HepG2 (cell line): Measurements from ENCODE around the gene TTC28. TPM values are rescaled to one million over a fixed set of nuclear protein-coding genes. Genes with fewer than 3 reads are reported as not detected.

Experiments
- ATAC-seq: fragments of 200-7000 bp; cut with Tn5 transposase; 3 replicates; pipeline ENCODE4 v1.9.1; 2020; ENCODE audit warnings: mild to moderate bottlenecking, moderate library complexity
- BruUV-seq: library from RNA; stranded (reverse); fragments of 400-500 nt; replicated peaks from 2 replicates; lab custom pipeline; 2021; lab: Mats Ljungman, UMichigan
- CTCF ChIA-PET: fragments of 300-600 bp; formaldehyde crosslinking; extraction: SDS; loops from one replicate; lab custom pipeline; 2021; ENCODE audit warnings: low total read pairs, inconsistent platforms, low intra/inter-chr PET ratio; lab: Yijun Ruan, JAX
- POLR2A ChIA-PET: fragments of 350-600 bp; sonication (Branson Sonifier 250); formaldehyde crosslinking; loops from one replicate; lab custom pipeline; 2020; ENCODE audit warnings: antibody characterized with exemption, inconsistent platforms; lab: Yijun Ruan, JAX
- DNase-seq: peaks from one replicate; pipeline ENCODE4 v3.0.0-alpha.2; 2015; ENCODE audit warnings: low spot score
- FAIRE-seq: peaks from 3 replicates; lab custom pipeline; 2011; peaks lifted over from hg19 to GRCh38; lab: Jason Lieb, UNC
- H2AFZ ChIP-seq: one replicate; pipeline ENCODE4 v1.6.1; 2011; ENCODE audit warnings: low read length, inconsistent platforms
- H3K27ac ChIP-seq: fragments of 300-600 bp; 3 replicates; pipeline ENCODE4 v1.8.0; 2011; ENCODE audit warnings: mixed run types, mild to moderate bottlenecking, mixed read lengths, low read length, inconsistent platforms; ENCODE audit not compliant: insufficient read depth; ENCODE audit errors: extremely low read length
- H3K27me3 ChIP-seq, 2 experiments: fragments of 200-600 bp in 1 of 2; 2 replicates in 1 of 2; 3 replicates in 1 of 2; pipeline versions ENCODE4 v1.6.0 to v1.8.0; 2011; ENCODE audit warnings: low read length in 2 of 2, mild to moderate bottlenecking in 2 of 2, moderate library complexity in 2 of 2, inconsistent platforms in 1 of 2; ENCODE audit not compliant: insufficient read depth in 2 of 2, control insufficient read depth in 1 of 2
- H3K36me3 ChIP-seq, 2 experiments: fragments of 200-600 bp in 1 of 2; replicated peaks in 1 of 2; 2 replicates in 1 of 2; 3 replicates in 1 of 2; pipeline versions ENCODE4 v1.5.1 to v1.8.0; 2011; ENCODE audit warnings: low read length in 2 of 2, inconsistent platforms in 1 of 2; ENCODE audit not compliant: insufficient read depth in 2 of 2, control insufficient read depth in 1 of 2
- H3K4me1 ChIP-seq: 2 replicates; pipeline ENCODE4 v1.5.1; 2012; ENCODE audit warnings: low read length, inconsistent platforms; ENCODE audit not compliant: insufficient read depth
- H3K4me2 ChIP-seq: 2 replicates; pipeline ENCODE4 v1.6.0; 2011; ENCODE audit warnings: low read depth, low read length, inconsistent platforms
- H3K4me3 ChIP-seq, 3 experiments: fragments of 200-600 bp in 1 of 3; sonication (generic), shearing (Covaris generic) in 1 of 3; replicated peaks in 1 of 3; 2 replicates each; pipeline ENCODE4 v1.5.1; 2011 to 2016; ENCODE audit warnings: low read length in 3 of 3, inconsistent platforms in 2 of 3, low read depth in 2 of 3, mild to moderate bottlenecking in 2 of 3, control low read depth in 1 of 3, mixed read lengths in 1 of 3; ENCODE audit not compliant: insufficient read depth in 1 of 3
- H3K79me2 ChIP-seq: one replicate; pipeline ENCODE4 v1.6.1; 2011; ENCODE audit warnings: low read length, inconsistent platforms; ENCODE audit not compliant: insufficient read depth
- H3K9ac ChIP-seq: 2 replicates; pipeline ENCODE4 v1.6.0; 2011; ENCODE audit warnings: mild to moderate bottlenecking, low read depth, low read length, inconsistent platforms; ENCODE audit not compliant: insufficient read depth
- H3K9me3 ChIP-seq: 2 replicates; pipeline ENCODE4 v1.5.1; 2012; ENCODE audit warnings: mild to moderate bottlenecking, low read length
- H4K20me1 ChIP-seq: 2 replicates; pipeline ENCODE4 v1.6.0; 2011; ENCODE audit warnings: inconsistent platforms, mild to moderate bottlenecking, low read length, moderate library complexity; ENCODE audit not compliant: insufficient read depth
- GATA4 ChIP-seq: sonication (generic); IDR thresholded peaks from 2 replicates; pipeline ENCODE4 v1.6.1; 2016; ENCODE audit warnings: antibody characterized with exemption, low read depth, borderline replicate concordance
- GZF1 ChIP-seq: sonication (generic); formaldehyde crosslinking; IDR thresholded peaks from 2 replicates; pipeline ENCODE4 v1.5.1; 2020; ENCODE audit warnings: mild to moderate bottlenecking, missing genetic modification reagents
- HDAC6 ChIP-seq: fragments of 200-600 bp; sonication (generic); IDR thresholded peaks from 2 replicates; pipeline ENCODE4 v1.7.0; 2017; ENCODE audit warnings: mild to moderate bottlenecking, antibody characterized with exemption, low read length, low read depth
- KDM6A ChIP-seq: IDR thresholded peaks from 2 replicates; pipeline ENCODE4 v1.6.1; 2016; ENCODE audit warnings: low read depth
- KLF12 ChIP-seq: sonication (generic); formaldehyde crosslinking; IDR thresholded peaks from 2 replicates; pipeline ENCODE4 v1.4.0; 2020; ENCODE audit warnings: missing genetic modification reagents, borderline replicate concordance
- SMAD3 ChIP-seq: sonication (generic); formaldehyde crosslinking; IDR thresholded peaks from 2 replicates; pipeline ENCODE4 v1.4.0; 2020; ENCODE audit warnings: missing genetic modification reagents
- ZBTB34 ChIP-seq: sonication (generic); formaldehyde crosslinking; IDR thresholded peaks from 2 replicates; pipeline ENCODE4 v1.8.0; 2022; ENCODE audit warnings: mild to moderate bottlenecking, missing genetic modification reagents
- ZNF598 ChIP-seq: sonication (generic); formaldehyde crosslinking; IDR thresholded peaks from 2 replicates; pipeline ENCODE4 v1.5.1; 2020; ENCODE audit warnings: mild to moderate bottlenecking, missing genetic modification reagents, borderline replicate concordance
- WGBS: methylation state at CpG from one replicate; pipeline ENCODE4 v1.1.6; 2017; ENCODE audit warnings: low lambda C conversion rate; 5-methylcytosine and 5-hydroxymethylcytosine counted together
- in situ Hi-C: cut with HindIII; loops from 2 replicates; pipeline ENCODE4 v1.10.0; 2017; ENCODE audit warnings: low pct_unique_long_range_greater_than_20kb; ENCODE audit not compliant: extremely low pct_ligation_motif_present
- intact Hi-C: fragments of 100-400 bp; cut with micrococcal nuclease; formaldehyde crosslinking; loops from one replicate; pipeline ENCODE4 v1.10.0; 2022; ENCODE audit not compliant: unreplicated experiment
- polyA plus RNA-seq, 8 experiments: library from polyadenylated mRNA; depleted of rRNA in 3 of 8; stranded (reverse) in 7 of 8; unstranded in 1 of 8; fragments of >200 nt; fragmentation: Illumina TruSeq in 4 of 8; extraction: Trizol in 4 of 8; gene quantifications; 2 replicates each; pipeline versions ENCODE4 v1.2.1 to v1.2.3, GENCODE V29; 2011 to 2016; ENCODE audit warnings: low read depth in 4 of 8, missing spikeins in 1 of 8, mixed read lengths in 1 of 8; ENCODE audit not compliant: insufficient read depth in 1 of 8
- total RNA-seq, 5 experiments: library from RNA; depleted of rRNA; stranded (reverse); fragments of >200 nt; fragmentation: Illumina TruSeq; extraction: Trizol; gene quantifications; 2 replicates each; pipeline ENCODE4 v1.2.3, GENCODE V29; 2016; ENCODE audit warnings: low read depth in 1 of 5
- TF ChIP-seq, protein P1 (sequence below): sonication (generic); formaldehyde crosslinking; IDR thresholded peaks from 2 replicates; pipeline ENCODE4 v1.4.0; 2020; ENCODE audit warnings: mild to moderate bottlenecking, missing genetic modification reagents

TTC28 gene
- total and polyA plus RNA-seq, 2 of the 13 experiments (the other 11 are each of a cell fraction or from before 2014, with no cell fraction given): 4.2 to 13.1 TPM

- POLR2A ChIA-PET: no interaction called here
- in situ Hi-C loops: loop anchor here (5.0 to 25.0 kb wide), 3 partner anchors 569 to 1261 kb away; no protein-coding TSS in a partner anchor
Measured at GRCh38 chr22:28023774-28024173, 655.9 kb downstream of the TTC28 start.

More at GRCh38 chr22:28023774-28024173, 655.9 kb downstream of the TTC28 start:
- H2AFZ ChIP-seq: no peak overlapping the region
- H4K20me1 ChIP-seq: no peaks in the 10 kb centered on the region; the same call in 1 of the 2 replicates
- H3K27ac ChIP-seq: no peak overlapping the region
- no peaks in the 10 kb centered on the region for H3K9me3 ChIP-seq
- no peak overlapping the region for H3K9ac ChIP-seq
- FAIRE-seq: no peak
- no peak overlapping the region for H3K4me3 ChIP-seq
- peaks cover 2 to 4% of the 10 kb centered on the region in 2 experiments; a peak in 2 of 5 replicates for H3K36me3 ChIP-seq
- no peak for ATAC-seq
- DNase-seq: no peak
- no peaks in the 10 kb centered on the region for H3K27me3 ChIP-seq
- 94% methylated on average over 5 of the region's 5 CpGs for WGBS
- intact Hi-C loops: no loop called here
- peaks cover 16% of the 10 kb centered on the region for H3K4me1 ChIP-seq
- CTCF ChIA-PET: no interaction called here
- no peaks in the 10 kb centered on the region for H3K79me2 ChIP-seq
- no TSS peak for BruUV-seq
- no peak for TF ChIP-seq GATA4
- no peak for TF ChIP-seq KLF12 (CRISPR knock-in tag)
- TF ChIP-seq, protein P1, sequence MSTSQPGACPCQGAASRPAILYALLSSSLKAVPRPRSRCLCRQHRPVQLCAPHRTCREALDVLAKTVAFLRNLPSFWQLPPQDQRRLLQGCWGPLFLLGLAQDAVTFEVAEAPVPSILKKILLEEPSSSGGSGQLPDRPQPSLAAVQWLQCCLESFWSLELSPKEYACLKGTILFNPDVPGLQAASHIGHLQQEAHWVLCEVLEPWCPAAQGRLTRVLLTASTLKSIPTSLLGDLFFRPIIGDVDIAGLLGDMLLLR (CRISPR knock-in tag): no peak
- TF ChIP-seq KDM6A (CRISPR knock-in tag): no peak
- no peak for TF ChIP-seq HDAC6
- TF ChIP-seq GZF1 (CRISPR knock-in tag): no peak
- TF ChIP-seq SMAD3 (CRISPR knock-in tag): no peak
- no peak for TF ChIP-seq ZNF598 (CRISPR knock-in tag)
- no peak for TF ChIP-seq ZBTB34 (CRISPR knock-in tag)
- no peak overlapping the region for H3K4me2 ChIP-seq
